Activated naive CD8-positive, alpha-beta T cell treated with anti-CD3 and anti-CD28 coated beads, Interleukin-2, amount 50 U/mL, for 16 hours (primary cell): Measurements from ENCODE around the gene MMP20.

Source experiments
- DNase-seq: peaks from one replicate; pipeline ENCODE4 v3.0.0-alpha.2; 2020; ENCODE audit warnings: low read depth, low spot score

The MMP20 gene

GRCh38 chr11:102592634-102593581 is 32.2 kb downstream of the MMP20 start:
- DNase-seq = no peak

- no peak for DNase-seq
Measured at GRCh38 chr11:102592131-102592530, 33.0 kb downstream of the MMP20 start.

- DNase-seq = no peak
Measured at GRCh38 chr11:102591160-102591718, 33.9 kb downstream of the MMP20 start.

GRCh38 chr11:102590276-102591049 is 34.7 kb downstream of the MMP20 start:
- no peak for DNase-seq

GRCh38 chr11:102589047-102589459 is 36.1 kb downstream of the MMP20 start:
- no peak for DNase-seq

- DNase-seq = no peak
Measured at GRCh38 chr11:102587722-102588121, 37.4 kb downstream of the MMP20 start.

GRCh38 chr11:102583141-102583873 is 41.8 kb downstream of the MMP20 start:
- DNase-seq = no peak

GRCh38 chr11:102582140-102582539 is 43.0 kb downstream of the MMP20 start:
- no peak for DNase-seq

- no peak for DNase-seq
Measured at GRCh38 chr11:102581066-102581465, 44.1 kb downstream of the MMP20 start.

GRCh38 chr11:102580185-102580951 is 44.8 kb downstream of the MMP20 start:
- DNase-seq = no peak

GRCh38 chr11:102577723-102578122 is 47.4 kb downstream of the MMP20 start:
- DNase-seq = no peak

GRCh38 chr11:102577182-102577581 is 48.0 kb downstream of the MMP20 start:
- DNase-seq = no peak

GRCh38 chr11:102576350-102576749 is 48.8 kb downstream of the MMP20 start:
- DNase-seq = no peak

GRCh38 chr11:102575012-102575411 is 50.1 kb downstream of the MMP20 start:
- no peak for DNase-seq

- DNase-seq = no peak
Measured at GRCh38 chr11:102573851-102574250, 51.3 kb downstream of the MMP20 start.

GRCh38 chr11:102572554-102573220 is 52.4 kb downstream of the MMP20 start:
- DNase-seq = no peak

GRCh38 chr11:102568851-102569250 is 56.3 kb downstream of the MMP20 start:
- no peak for DNase-seq

GRCh38 chr11:102566112-102566511 is 59.0 kb downstream of the MMP20 start:
- no peak for DNase-seq

GRCh38 chr11:102564110-102564509 is 61.0 kb downstream of the MMP20 start:
- no peak for DNase-seq

GRCh38 chr11:102561636-102562035 is 63.5 kb downstream of the MMP20 start:
- no peak for DNase-seq
